Activated CD4-positive, alpha-beta T cell treated with anti-CD3 and anti-CD28 coated beads for 4 hours (primary cell): ENCODE data around the gene LRP1B.
"Not testable (repeated sequence)": the region's sequence is repeated elsewhere in the genome, so short reads cannot be mapped to it uniquely, and the experiment has no call there.

ENCODE experiments used
- DNase-seq, 2 donors: peaks; one replicate each; pipeline ENCODE4 v3.0.0-alpha.2; 2020

LRP1B gene

DNA sequence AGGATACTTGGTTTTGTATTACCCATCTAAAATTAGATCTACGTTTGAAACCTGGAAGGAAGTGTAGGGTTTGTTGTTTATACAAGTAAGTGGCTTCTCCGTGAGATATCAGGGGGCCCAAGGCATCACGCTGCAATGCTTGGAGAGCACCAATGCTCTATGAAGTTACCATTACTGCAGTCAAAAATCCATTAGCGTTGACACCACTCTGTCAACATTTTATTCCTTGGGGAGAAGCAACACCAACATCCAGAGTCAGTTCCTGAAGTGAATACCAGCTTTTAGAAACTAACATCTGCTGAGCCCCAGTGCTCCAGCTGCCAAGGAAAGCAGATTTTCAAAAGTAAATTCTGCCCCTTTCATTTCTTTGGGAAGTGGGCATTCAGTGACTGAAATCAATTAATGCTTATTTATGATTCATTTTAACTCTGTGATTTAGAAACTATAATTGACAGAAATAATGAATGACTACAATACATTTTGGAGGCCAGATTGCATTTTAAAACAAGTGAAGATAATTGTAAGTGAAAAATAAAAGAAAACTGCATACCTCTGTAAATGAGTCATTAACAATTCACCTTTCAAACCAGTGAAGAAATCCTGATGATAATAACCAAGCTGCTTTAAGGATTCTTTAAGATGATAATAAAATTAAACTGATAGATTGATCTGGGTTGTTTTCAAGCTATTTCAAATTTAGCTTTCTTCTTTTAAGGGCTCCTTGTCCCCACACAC lies 30.5 kb downstream of the LRP1B start:
- DNase-seq: no peak

GRCh38 chr2:142097711-142098110 lies 33.1 kb downstream of the LRP1B start:
- no peak for DNase-seq

GRCh38 chr2:142095647-142096046 lies 35.2 kb downstream of the LRP1B start:
- DNase-seq: no peak

DNA sequence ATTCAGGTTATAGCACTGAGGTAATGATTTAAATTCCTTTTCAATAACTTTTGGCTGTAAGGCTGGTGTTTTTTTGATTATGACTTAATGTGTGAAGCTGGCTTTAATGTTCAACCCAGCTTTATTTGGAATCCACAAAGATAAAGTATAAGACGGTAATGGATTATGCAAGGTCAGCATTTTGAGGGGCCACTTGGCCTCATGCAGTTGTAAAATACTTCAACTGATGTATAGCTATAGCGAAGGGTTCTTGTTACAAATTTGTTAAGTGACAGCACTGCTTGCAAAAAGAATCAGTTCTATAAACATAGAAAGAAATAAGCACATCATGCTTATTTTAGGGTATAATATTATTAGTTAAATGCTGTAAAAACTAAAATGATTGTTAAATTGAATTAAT lies 36.6 kb downstream of the LRP1B start:
- no peak for DNase-seq

GRCh38 chr2:142088058-142088568 lies 42.7 kb downstream of the LRP1B start:
- no peak for DNase-seq

GRCh38 chr2:142087585-142087984 lies 43.2 kb downstream of the LRP1B start:
- DNase-seq: not testable (repeated sequence)

DNA sequence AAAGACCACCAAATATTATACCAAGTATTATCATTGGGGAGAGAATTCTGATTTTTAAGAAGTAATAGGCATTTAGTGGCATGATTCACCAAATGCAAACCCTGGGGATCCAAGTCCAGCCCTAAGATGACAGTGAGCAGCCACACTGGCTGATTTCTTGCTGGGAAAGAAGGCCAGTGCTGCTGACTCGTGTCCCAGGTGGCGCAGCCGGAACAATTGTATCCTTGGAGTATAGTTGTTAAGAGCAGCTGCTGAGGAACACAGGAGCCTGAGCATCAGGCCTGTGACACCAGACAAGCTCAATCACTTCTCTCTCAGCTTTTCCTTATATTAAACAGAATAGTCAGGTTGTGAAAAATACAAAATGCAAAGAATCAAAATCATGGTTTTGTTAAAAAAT lies 48.4 kb downstream of the LRP1B start:
- DNase-seq: no peak

GRCh38 chr2:142076317-142076716 lies 54.5 kb downstream of the LRP1B start:
- no peak for DNase-seq

GRCh38 chr2:142075826-142076225 lies 55.0 kb downstream of the LRP1B start:
- DNase-seq: no peak

DNA sequence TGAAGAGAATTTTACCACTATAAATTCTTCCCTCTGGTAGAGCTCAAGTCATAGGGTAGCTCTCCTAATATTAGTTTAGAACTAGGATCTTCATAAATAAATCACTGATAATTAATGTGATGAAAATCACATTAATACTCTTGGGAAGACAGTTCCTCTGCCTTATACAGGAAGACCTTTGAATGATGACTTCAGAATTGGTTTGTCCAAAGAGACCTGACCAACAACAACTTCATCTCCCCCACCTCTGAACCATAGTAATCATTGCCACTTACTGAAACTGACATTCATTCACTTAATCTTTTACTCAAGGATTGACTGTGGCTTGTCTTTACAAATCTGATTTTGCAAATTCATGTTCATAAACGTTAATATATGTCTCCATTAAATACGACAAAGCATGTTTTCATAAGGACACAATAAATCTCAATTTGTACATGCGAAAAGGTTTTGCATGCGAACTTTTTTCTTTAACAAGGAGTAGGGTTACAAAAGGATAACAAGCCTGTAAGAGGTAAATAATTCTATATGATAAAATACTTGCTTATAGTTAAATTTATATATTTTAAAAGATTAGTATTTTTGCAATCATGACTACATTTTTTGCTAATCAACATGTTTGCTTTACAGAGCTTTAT lies 61.4 kb downstream of the LRP1B start:
- DNase-seq: no peak

GRCh38 chr2:142065700-142066099 lies 65.1 kb downstream of the LRP1B start:
- no peak for DNase-seq

DNA sequence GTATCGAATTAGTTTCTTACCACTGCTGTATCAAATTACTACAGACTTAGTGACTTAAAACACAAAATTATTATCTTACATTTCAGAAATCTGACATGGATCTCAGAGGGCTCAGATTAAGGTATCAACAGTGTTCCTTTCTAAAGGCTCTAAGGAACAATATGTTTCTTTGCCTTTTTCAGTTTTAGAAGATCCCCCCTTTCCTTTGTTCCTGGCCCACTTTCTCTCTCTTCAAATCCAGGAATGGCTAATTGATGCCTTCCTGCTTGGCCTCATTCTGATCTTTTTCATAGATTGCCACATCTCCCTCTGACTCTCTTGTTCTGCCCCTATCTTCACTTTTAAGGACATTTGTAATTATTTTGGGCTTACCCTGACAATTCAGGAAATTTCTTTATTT lies 65.7 kb downstream of the LRP1B start:
- DNase-seq: no peak

- no peak for DNase-seq
These were observed 69.1 kb downstream of the LRP1B start for GRCh38 chr2:142061733-142062132.

- DNase-seq: no peak
These were observed 72.7 kb downstream of the LRP1B start for GRCh38 chr2:142058149-142058548.

- DNase-seq: no peak
These were observed 74.0 kb downstream of the LRP1B start for GRCh38 chr2:142056784-142057183.

DNA sequence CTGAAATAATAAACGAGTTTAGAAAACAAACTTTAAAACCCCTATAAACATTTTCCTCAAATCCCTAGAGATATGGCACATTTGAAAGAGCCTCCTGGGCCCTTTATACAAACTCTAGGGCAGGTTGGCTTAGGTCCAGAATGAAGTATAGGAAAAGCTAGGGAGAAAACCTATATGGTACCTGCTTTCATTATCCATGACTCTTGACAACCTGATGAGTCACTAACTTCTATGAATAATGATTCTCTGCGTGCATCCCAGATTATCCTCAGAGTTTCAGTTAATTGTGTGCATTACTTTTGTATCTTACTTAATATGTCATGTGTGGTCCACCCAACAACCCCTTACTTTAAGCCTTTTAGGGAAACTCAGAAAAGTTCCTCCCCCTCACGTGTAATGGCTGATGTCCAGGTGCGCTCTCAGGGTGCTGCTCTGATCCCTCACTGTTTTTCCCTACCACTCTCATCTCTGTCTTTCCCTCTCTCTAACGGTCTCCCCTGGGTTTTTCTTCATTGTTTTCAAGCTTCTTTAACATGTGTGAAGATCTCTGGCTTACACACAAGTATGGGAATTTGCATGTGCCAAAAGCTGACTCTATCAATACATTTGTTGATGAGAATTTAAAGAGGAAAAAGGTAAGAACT lies 78.5 kb downstream of the LRP1B start:
- DNase-seq: no peak

DNA sequence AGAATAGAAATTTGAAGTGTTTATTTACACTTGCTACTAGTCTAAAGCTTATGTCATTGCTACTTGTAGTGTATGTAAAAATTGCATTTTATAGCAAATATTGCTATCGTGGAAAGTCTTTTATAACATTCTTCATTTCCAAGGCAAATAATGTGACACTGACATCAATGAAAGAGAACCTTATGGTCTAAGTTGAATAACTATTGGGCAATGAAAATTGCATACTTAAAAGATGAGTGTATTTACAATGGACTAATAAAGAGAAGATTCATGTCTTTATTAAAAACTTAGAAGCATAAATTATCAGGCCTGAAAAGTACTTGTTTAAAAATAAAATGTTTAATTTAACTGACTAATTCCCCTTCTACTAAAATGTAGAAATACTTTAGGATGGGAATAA lies 82.2 kb downstream of the LRP1B start:
- no peak for DNase-seq

GRCh38 chr2:142045641-142046040 lies 85.2 kb downstream of the LRP1B start:
- no peak for DNase-seq

- no peak for DNase-seq
These were observed 86.6 kb downstream of the LRP1B start for GRCh38 chr2:142044197-142044596.

- DNase-seq: no peak
These were observed 88.1 kb downstream of the LRP1B start for GRCh38 chr2:142042536-142043199.

DNA sequence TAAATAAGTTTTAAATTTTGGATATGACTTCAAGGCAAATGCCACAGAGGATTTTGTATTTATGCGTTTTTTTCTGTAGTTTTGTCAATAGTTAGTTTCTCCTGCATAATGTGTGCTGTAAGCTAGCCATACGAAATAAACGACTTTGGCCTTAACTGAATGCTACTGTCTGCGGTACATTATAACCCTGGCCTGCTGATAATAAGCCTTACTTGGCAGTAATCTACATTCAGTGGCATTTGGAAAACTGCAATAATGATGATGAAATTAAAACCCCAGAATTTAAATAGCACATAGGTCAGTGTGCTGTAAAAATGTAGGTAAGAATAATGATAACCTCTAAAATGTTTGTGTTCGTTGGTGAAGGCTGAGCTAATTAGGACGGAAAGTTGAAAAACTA lies 88.8 kb downstream of the LRP1B start:
- no peak for DNase-seq

- DNase-seq: no peak
These were observed 89.7 kb downstream of the LRP1B start for GRCh38 chr2:142041105-142041504.

GRCh38 chr2:142040556-142040955 lies 90.3 kb downstream of the LRP1B start:
- no peak for DNase-seq

- DNase-seq: no peak
These were observed 92.0 kb downstream of the LRP1B start for GRCh38 chr2:142038826-142039225.
